SKM-1 treated with dmso at 0.1 percent for 144 hours (cell line): ENCODE measurements around the gene HES3.

Experiments used
- DNase-seq: peaks from one replicate; lab custom pipeline; 2025; ENCODE audit not compliant: unreplicated experiment; lab: John Stamatoyannopoulos, UW

The HES3 gene

DNA sequence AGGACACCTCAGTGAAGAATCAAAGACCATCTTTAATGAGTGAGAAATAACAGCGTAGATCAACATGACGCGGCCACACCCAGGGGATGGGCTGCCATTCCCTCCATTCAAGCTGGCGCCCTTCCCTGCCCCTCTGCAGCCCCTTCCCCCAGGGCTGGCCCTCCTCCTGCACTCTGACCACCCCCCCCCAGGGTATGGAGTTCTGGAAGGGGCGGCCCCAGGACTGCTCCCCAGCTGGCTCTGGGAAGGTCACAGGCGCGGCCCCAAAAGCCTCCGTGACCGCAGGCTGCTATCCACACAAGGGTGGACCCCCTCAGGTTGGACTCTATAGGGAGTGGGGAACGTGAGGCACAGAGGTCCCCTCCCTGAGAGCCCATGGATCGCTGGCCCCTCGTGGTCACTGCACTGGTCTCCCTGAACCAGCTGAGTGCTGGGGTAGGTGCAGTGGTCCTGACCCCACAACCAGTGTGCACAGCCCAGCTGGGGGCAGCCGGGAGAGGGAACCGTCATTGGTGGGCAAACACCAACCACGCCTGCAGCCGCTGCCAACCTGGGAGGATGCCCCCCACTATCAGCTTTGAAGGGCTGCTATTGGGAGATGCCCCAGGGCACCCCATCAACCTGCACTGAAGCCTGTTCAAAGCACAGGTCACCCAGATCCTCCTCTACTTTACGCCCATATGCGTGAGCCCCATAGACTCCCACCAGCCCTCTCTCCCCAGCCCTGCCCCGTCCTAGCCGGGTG, 33.0 kb downstream of the HES3 start:
- DNase-seq = no peak

- no peak for DNase-seq
Measured at GRCh38 chr1:6278263-6278662, 34.3 kb downstream of the HES3 start.

DNA sequence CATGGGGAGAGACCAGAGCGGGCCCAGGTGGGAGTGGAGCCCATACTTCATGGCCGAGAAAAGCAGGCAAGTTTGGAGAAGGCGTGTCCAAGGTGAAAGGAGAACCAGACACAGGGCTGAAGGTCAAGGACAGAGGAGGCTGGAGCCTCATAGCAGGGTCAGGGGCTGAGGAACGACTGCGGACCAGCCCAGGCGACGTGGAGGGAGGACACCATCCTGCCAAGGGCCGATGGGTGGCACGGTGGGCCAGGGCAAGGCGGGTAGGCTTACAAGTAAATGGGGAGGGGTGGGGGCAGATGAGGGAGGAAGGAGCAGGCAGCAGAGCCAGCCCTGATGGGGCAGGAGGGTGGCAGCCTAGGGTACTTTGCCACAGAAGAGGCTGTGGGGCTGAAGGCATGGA, 35.1 kb downstream of the HES3 start:
- DNase-seq = no peak

GRCh38 chr1:6279613-6280383, 35.8 kb downstream of the HES3 start:
- DNase-seq = no peak

DNA sequence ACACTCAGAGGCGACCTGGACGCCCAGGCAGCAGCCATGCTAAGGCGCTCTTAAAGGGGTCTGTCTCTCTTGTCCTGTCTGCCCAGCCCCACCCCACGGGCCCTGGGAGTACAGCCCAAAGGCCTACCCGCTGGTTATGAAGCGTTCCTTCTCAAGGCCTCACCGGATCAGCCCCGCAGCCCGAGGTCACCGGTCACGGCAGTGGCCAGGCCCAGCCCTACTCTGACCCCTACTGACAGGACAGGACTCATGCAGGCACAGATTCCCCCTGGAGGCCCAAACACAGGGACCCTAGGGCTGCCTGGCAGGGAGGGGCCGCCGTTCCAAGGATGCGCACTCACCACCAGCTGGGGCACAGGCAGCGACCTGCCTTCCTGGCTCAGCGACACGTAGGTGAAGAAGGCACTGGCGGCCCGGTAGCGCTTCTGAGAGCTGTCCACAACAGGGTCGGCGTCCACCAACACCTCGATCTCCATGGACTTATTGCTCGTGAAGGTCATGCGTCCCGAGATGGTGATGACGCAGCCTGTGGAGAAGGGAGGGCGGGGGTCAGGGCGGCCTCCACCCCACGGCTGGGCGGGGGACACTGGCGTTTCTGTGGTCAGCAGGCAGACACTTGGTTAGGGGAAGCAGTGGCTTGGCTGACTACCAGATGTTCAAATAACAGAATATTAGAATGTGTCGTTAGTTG, 36.9 kb downstream of the HES3 start:
- DNase-seq = no peak

DNA sequence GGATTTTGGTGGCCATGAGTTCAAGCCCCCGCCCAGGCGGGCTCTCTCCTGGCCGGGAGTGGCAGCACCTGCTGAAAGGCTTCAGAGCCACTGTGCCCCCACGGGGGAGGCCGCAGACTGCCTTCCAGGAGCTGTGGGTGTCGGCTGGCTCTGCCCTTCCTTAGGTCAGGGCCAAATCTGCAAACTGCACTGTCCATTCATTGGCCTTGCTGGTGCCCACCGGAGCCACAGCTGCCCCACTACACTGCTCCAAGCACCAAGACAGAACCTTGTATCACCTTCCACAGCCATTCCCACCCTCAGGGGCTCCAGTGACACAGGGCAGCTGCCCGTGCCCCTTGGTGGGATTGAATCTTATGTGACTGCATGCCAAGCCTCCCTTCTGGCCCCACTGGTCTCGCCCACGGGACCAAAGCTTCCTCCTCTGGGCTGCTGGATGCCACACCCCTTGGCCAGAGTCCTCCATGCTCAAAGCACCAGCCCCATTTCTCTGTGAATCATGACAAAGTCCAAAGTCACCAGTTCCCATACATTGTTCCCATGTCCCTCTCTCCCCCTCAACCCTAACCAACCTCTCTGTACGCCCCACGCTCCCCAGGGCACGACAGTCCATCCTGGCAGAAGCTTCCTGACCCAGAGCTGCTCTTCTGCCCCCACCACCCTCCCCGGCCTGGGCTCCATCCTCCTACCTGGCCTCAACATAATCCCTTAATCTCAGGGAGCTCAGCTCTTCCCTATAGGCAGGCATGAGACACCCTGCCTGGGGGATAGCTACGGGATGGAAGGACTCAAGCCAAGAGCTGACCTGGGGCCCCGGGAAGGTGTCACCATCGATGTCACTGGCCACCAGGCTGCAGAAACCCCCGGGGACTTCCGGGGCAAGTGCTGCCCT, 37.8 kb downstream of the HES3 start:
- DNase-seq = no peak

DNA sequence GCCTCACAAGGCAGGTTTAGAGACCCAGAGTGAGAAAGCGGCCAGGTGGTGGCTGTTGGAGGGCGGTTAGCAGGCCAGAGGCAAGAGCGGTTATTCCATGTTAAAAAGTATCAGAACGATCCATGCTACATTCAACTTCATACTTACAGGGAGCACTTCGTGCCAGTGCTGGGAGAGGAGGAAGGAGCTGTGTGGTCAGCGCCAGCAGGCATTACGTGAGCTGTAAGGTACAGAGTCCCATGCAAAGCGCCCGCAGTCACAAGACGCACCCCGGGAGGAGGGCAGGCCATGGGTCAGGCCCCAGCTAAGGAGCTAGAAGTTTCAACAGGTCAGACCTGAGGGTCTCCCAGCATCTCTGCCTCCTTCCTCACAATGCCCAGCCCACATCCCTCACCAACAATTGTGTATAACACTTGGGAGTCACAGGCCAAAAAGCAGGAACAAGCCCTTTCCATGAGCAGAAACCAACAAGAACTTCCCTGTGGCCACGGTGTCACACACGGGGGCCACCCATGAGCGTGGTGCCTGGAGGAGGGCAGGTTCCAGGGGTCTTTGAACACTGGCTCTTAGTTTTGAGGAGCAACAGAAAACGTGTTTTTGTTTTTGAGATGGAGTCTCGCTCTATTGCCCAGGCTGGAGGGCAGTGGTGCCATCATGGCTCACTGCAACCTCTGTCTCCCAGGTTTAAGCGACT, 38.7 kb downstream of the HES3 start:
- no peak for DNase-seq

DNA sequence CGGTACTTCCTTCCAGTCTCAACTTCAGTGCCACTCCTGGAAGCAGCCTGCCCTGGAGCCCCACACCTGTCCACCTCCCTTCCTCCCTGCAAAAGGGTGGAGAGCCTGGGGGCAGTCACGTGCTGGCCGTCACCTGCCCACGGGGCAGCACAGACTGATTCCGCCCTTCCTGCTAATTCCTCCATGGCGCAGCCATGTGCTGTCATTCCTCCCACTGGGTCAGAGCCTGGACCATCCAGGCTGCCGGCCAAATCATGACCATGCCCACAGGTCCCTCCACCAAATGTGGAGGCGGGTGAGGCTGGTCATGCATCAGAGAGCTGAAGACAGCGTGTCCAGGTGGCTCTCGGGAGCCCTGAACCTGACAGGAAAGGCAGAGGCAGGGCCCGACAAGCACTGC, 41.4 kb downstream of the HES3 start:
- no peak for DNase-seq

DNA sequence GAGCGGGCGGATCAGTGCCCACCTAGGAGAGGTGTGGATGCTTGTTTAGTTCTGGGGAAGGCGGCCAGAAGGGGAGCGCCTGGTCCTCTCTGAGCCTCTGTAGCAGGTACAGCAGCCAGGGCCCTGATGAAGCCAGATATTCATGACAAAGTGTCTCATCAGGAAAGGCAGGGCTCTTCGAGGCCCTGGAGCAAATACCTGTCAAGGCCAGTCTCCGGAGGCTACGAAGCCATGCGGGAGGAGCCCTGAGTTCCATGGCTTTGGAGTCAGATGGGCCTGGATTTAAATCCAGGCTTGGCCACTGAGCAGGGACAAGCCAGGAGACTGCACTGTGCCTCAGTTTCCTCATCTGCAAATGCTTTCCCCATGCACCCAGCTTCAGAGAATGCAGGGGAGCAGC, 42.3 kb downstream of the HES3 start:
- DNase-seq = no peak

- no peak for DNase-seq
Measured at GRCh38 chr1:6287029-6287428, 43.0 kb downstream of the HES3 start.

GRCh38 chr1:6287431-6287886, 43.5 kb downstream of the HES3 start:
- no peak for DNase-seq

DNA sequence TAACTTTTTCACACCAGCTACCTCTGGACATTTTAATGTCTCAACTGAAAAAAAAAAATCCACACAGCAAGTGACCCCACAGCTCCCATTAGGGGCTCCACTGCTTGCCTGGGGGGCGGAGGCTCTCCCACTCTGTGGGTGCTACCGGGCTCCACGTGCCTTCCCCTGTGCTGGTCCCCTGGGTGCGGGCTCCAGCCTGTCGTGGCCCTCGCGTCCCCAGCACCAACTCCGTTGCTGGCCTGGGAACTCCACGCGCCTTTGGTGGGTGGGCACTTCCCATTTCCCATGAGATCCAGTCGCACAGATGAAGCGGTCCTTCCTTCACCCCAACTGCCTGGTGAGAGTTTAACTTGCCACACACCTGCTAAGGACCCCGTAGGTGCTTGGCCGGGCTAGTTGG, 44.0 kb downstream of the HES3 start:
- no peak for DNase-seq

GRCh38 chr1:6288665-6289064, 44.7 kb downstream of the HES3 start:
- no peak for DNase-seq

DNA sequence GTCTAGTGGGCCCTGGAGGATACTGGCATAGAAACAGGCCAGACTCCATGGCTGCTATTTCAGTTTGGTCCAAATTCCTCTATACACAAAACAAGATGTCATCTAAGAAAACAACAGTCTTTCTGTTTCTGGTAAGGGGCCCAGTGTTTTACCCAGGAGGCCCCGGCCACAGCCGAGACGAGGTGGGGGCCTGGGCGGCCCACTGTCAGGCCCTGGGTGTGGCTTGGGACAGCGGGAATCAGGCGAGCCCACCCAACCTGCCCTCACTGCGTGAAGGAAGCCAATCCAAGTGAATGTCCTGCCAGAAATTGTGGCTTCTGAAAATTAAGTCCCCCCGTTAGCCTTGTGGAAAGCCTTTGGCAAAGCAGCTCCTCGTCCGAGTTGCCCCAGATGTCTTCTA, 48.1 kb downstream of the HES3 start:
- DNase-seq = no peak

DNA sequence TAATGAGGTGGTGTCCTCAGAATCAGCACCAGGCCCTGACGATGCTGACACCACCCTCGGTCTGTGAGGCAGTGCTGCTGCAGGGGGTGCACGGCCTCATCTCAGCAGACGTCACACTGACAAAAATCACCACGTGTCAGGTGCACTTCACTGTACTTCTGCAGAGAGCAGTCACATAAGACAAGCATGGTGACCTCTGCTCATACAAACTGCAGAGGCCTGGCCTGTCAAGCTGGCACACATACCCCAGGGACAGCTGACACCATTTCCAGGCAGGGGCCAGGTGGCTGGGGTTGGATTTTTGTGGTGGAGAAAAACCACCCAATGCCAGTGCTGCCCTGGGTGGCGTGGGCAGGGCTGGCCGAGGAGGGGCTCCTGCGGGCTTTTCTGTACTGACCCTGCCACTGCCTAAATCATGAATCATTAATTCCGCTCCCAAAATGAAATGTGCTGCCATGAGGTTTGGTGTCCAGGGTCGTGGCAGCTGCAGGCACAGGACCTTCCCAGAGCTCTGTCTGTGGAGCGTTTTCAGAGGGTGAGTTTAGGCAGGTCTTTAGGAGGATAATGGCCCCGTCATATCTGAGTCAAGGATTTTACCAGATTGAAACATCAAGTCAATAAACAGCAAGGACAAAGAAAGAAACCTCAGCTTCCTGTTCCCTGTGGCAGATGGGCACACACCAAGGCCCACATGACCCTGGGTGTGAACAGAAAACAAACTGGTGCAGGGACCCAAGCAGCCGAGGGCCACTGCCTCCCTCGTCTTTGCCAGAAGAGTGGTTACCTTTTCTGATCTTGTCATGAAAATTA, 50.3 kb downstream of the HES3 start:
- no peak for DNase-seq

DNA sequence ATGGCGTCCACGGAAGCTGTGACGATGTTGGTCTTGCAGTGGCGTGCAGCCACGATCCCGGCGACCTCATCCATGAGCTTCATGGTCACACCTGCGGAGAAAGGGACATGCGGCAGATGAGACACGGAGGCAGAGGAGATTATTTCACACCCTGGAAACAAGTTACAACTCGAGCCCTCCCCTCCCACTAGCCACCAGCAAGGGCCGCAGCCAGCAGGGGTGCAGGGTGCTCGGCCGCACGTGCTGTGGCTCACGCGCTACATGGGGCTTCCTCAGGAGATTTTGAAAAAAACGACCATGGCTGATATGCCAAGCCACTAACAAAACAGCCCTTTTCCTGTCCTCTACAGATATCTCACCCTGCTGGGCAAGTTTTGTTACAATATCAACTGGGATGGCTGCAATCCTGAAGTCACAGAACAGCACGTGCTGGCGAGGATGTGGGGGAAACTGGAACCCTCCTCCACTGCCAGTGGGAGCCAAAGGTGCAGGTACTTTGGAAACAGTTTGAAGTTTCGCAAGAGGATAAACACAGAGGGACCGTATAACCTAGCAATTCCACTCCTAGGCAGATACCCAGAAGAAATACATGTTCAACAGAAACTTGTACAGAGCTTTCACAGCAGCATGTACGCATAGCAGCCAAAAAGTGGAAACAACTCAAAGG, 51.0 kb downstream of the HES3 start:
- DNase-seq = no peak
